Breast epithelium (tissue), 3 donors: Measurements from ENCODE around the gene UBR3.

Experiments used
- POLR2A ChIP-seq: fragments of 450-650 bp; IDR thresholded peaks from one replicate; pipeline ENCODE4 v1.6.1; 2016; ENCODE audit warnings: antibody characterized with exemption, mild to moderate bottlenecking, moderate library complexity
- TF ChIP-seq, protein P1 (sequence below), 3 donors: fragments of 450-650 bp; IDR thresholded peaks; one replicate each; pipeline ENCODE4 v1.5.1; 2016 to 2017; ENCODE audit warnings: antibody characterized with exemption in 3 of 3, mild to moderate bottlenecking in 3 of 3, moderate library complexity in 3 of 3

DNA sequence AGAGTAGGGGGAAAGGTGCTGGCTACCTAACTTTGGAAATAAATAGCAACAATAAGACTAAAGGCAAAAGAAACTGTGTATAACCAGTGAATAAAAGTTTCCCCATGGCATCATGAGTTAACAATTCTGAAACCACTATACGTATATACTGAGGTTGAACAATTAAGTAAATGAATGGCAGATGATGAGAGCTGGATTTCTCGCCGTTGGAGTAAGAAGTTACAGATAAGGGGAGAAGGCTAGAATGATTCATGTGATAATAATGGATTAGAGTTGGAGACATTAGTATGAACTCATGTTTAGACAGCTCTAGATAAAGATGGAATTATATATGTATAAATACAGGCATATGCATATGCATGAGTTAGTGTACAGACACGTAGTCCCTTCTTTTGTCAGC is 152.7 kb downstream of the UBR3 start:
- TF ChIP-seq, protein P1, sequence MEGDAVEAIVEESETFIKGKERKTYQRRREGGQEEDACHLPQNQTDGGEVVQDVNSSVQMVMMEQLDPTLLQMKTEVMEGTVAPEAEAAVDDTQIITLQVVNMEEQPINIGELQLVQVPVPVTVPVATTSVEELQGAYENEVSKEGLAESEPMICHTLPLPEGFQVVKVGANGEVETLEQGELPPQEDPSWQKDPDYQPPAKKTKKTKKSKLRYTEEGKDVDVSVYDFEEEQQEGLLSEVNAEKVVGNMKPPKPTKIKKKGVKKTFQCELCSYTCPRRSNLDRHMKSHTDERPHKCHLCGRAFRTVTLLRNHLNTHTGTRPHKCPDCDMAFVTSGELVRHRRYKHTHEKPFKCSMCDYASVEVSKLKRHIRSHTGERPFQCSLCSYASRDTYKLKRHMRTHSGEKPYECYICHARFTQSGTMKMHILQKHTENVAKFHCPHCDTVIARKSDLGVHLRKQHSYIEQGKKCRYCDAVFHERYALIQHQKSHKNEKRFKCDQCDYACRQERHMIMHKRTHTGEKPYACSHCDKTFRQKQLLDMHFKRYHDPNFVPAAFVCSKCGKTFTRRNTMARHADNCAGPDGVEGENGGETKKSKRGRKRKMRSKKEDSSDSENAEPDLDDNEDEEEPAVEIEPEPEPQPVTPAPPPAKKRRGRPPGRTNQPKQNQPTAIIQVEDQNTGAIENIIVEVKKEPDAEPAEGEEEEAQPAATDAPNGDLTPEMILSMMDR (IDR thresholded peaks at IDR 0.05): no peak
- TF ChIP-seq POLR2A: no peak
